T-helper 2 cell treated with Interferon-gamma antibody and Interleukin-4, amounts not matched to agents 5 μg/mL and 100 μg/mL, for 36 hours (primary cell): ENCODE results near the gene CMBL.

ENCODE experiments used
- DNase-seq: peaks from one replicate; pipeline ENCODE4 v3.0.0; 2021; ENCODE audit warnings: low spot score
- H3K27ac Mint-ChIP-seq: one replicate; pipeline ENCODE4 v1.8.0; 2021; ENCODE audit warnings: mild to moderate bottlenecking, mixed read lengths
- H3K27me3 Mint-ChIP-seq: one replicate; pipeline ENCODE4 v1.8.0; 2021; ENCODE audit warnings: low read depth, mixed read lengths
- H3K36me3 Mint-ChIP-seq: one replicate; pipeline ENCODE4 v1.8.0; 2021; ENCODE audit warnings: low read depth, mixed read lengths
- H3K4me1 Mint-ChIP-seq: one replicate; pipeline ENCODE4 v1.8.0; 2021; ENCODE audit warnings: low read depth, mixed read lengths
- H3K4me3 Mint-ChIP-seq: one replicate; pipeline ENCODE4 v1.8.0; 2022; ENCODE audit warnings: mild to moderate bottlenecking, moderate library complexity, mixed read lengths
- H3K9me3 Mint-ChIP-seq: one replicate; pipeline ENCODE4 v1.8.0; 2021; ENCODE audit warnings: mixed read lengths

CMBL gene

DNA sequence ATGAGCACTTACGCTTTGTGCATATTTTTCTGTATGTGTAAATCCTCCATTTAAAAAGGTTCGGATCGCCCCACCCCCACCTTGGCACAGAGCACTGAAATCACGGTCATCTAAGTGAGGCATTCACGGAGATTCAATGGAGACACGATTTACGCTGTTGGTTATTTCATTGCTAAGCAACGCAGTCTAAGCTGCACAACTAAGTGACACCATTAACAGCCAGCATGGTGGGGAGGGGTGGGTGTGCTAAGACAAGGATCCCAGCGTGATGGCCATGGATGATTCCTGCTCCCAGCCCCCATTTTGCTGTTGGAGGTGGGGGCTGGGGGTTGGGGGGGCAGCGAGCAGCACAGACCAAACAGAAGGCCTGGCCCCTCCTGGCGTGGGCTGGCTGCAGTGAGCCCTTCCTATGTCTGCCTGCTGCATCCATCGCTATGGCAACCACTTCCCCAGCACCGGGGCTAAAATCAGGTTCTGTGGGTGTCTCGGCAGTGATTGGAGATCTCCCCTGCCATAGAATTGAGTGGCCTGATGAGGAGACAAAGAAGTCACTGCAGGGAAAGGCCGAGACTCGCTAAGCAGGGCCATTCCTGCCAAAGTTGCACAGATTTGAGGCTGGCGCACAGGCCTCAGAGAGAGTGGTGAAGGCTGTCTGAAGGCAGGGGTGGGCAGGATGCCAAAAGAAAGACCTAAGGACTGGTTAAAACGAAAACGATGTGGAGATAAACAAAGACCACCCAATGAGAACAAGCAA is 31.5 kb upstream of the CMBL start:
- no peaks in the 10 kb centered on the region for H3K9me3 Mint-ChIP-seq

DNA sequence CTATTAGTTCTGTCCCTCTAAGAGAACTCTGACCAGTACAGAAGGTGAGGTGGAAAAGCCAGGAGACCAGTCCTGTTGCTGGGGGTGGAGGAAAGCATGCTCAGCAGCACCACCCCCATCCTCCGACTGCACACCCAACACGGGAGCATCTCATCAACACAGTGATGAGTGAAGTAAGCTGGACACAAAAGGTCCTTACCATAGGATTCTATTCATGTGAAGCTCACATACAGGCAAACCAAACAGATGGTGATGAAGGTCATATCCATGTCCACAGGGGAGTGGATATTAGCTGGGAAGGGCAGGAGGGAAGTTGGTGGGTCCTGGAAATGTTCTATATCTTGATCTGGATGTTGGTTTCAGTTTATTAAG is 31.0 kb upstream of the CMBL start:
- no peak overlapping the region for H3K4me3 Mint-ChIP-seq
- DNase-seq = no peak
- H3K9me3 Mint-ChIP-seq = no peaks in the 10 kb centered on the region
- peaks cover 21% of the 10 kb centered on the region for H3K27me3 Mint-ChIP-seq
- H3K36me3 Mint-ChIP-seq = no peaks in the 10 kb centered on the region
- no peaks in the 10 kb centered on the region for H3K4me1 Mint-ChIP-seq
- H3K27ac Mint-ChIP-seq = no peak overlapping the region

More for the DNA sequence above, 31.5 kb upstream of the CMBL start:
- DNase-seq = no peak
- Mint-ChIP-seq H3K4me1 (no peaks in the 10 kb centered on the region), H3K36me3 (no peaks in the 10 kb centered on the region), H3K4me3 (no peak overlapping the region), H3K27me3 (peaks cover 18% of the 10 kb centered on the region), H3K27ac (no peak overlapping the region)

DNA sequence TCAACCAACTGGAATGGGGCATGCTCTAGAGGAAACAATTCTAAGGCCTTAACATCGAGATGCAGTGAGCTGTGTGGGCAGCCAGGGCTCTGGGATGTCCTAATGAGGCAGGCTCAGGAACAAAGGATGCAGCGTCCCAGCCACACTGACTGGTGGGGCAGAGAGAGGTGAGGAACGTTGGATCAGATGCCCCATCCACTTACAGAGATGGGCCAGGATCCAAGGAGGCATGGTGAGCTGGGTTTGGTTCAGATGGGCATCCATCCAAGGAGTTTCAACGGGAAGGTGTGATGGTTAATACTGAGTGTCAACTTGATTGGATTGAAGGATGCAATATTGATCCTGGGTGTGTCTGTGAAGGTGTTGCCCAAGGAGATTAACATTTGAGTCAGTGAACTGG is 30.3 kb upstream of the CMBL start:
- H3K27me3 Mint-ChIP-seq = peaks cover 28% of the 10 kb centered on the region
- no peaks in the 10 kb centered on the region for H3K9me3 Mint-ChIP-seq
- DNase-seq = no peak
- H3K36me3 Mint-ChIP-seq = no peaks in the 10 kb centered on the region
- H3K4me1 Mint-ChIP-seq = peaks cover 4% of the 10 kb centered on the region
- H3K4me3 Mint-ChIP-seq = no peak overlapping the region
- H3K27ac Mint-ChIP-seq = no peak overlapping the region

DNA sequence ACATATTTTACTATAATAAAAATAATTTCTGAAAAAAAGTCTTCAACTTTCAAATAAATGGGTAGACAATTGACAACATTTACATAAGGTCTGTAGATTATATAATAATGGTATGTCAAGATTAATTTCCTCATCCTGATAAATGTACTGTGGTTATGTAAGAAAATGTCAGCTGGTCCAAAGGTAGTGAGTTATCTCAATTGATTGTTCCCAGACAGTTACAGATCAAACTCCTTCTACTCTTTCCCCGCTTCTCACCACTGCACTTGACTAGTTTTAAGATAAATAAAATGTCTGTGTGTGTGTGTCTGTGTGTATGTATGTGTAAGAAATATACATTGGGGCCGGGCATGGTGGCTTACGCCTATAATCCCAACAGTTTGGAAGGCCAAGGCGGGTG is 29.4 kb upstream of the CMBL start:
- peaks cover 35% of the 10 kb centered on the region for H3K27me3 Mint-ChIP-seq
- no peaks in the 10 kb centered on the region for H3K36me3 Mint-ChIP-seq
- peaks cover 4% of the 10 kb centered on the region for H3K4me1 Mint-ChIP-seq
- H3K9me3 Mint-ChIP-seq = no peaks in the 10 kb centered on the region
- H3K4me3 Mint-ChIP-seq = no peak overlapping the region
- DNase-seq = no peak
- H3K27ac Mint-ChIP-seq = no peak overlapping the region

DNA sequence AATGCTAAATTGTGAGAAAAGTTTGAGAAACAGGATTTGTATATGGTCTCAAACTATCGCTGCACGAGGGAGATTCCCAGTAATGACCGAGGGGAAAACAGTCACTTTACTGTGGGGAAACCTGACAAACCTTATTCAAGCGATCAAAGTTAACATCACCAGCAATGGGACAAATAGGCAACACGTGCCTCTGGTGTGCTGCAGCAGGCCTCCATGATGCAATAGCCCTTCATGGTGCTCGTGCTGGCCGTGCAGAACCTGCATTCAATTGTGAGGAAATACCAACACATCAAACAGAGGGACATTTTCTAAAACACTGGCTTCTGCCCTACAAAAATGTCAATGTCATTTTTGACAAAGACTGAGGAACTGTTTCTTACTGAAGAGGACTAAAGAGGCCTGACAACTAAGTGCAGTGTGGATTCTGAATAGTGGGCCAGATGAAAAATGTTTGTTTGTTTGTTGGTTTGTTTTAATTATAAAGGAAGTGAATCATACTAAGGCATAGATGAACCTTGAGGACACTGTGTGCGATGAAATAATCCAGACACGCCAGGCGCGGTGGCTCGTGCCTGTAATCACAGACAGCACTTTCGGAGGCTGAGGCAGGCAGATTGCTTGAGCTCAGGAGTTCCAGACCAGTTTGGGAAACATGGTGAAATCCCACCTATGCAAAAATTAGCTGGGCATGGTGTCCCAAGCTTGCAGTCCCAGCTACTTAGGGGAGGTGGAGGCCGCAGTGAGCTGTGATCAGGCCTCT is 28.2 kb upstream of the CMBL start:
- H3K27ac Mint-ChIP-seq = no peak overlapping the region
- H3K4me1 Mint-ChIP-seq = peaks cover 4% of the 10 kb centered on the region
- no peak for DNase-seq
- no peak overlapping the region for H3K4me3 Mint-ChIP-seq
- no peaks in the 10 kb centered on the region for H3K9me3 Mint-ChIP-seq
- H3K36me3 Mint-ChIP-seq = no peaks in the 10 kb centered on the region
- peaks cover 46% of the 10 kb centered on the region for H3K27me3 Mint-ChIP-seq

DNA sequence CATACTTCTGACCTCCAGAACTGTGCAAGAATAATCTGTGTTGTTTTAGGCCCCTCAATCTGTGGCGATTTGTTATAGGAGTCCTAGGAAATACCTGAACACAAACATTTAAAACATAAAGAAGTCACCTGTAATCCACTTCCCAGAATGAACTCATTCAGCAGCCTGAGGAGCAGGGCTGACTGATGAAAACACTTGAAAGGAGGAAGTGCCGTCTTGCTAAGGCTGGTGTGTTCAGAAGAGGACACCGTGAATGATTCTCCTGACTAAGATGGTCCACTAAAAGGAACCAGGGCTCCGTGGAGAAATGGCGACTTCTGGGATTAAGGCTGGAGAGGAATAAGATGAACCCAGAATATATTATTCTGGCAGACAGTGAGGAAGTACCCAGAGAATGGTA is 27.1 kb upstream of the CMBL start:
- Mint-ChIP-seq H3K27me3 (peaks cover 54% of the 10 kb centered on the region), H3K27ac (no peak overlapping the region), H3K4me3 (no peak overlapping the region)

DNA sequence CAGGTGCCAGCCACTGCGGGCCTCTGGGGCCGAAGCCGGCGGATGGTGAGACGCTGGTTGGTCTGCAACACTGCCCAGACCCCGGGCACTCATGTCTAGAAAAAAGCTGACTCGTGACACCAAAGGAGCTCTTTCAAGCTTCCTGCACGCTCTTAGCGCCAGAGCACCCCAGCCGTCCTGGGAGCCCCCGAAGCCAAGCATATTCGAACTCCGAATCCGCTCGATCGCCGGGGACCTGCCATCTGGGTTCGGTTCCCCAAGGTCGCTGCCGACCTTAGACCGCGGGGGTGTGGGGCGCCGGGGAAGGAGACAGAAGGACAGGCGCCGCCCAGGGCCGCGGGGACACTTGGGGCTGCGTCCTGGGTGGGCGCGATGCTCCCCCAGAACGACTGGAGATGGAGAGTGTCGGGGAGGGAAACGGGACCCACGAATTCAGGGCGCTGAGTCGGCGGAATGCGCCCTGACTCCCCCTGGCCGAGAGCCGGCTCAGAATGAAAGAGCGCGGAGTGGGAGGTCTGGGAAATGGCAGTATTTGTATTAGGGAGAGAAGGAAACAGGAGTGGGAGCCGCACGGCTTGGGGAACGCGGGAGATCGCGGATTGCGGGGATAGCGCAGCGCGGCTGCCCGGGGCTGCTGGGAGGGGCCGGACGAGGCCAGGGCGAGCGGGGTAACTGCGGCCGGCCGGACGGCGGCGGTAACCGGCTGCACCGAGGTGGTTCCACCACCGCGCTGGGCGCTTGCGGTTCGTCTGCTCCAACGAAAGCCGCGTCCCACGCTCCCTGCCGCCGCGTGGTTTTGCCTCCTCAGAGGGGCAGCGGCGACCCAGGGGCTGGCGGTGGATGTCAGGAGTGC is 25.7 kb upstream of the CMBL start:
- DNase-seq = no peak
- Mint-ChIP-seq H3K27me3 (peaks cover 65% of the 10 kb centered on the region), H3K27ac (no peak overlapping the region), H3K36me3 (no peaks in the 10 kb centered on the region), H3K4me1 (peaks cover 4% of the 10 kb centered on the region), H3K9me3 (no peaks in the 10 kb centered on the region), H3K4me3 (peak overlapping the region; percentile 81)

More for the DNA sequence above, 27.1 kb upstream of the CMBL start:
- Mint-ChIP-seq H3K9me3 (no peaks in the 10 kb centered on the region), H3K36me3 (no peaks in the 10 kb centered on the region), H3K4me1 (peaks cover 4% of the 10 kb centered on the region)
- DNase-seq = no peak

DNA sequence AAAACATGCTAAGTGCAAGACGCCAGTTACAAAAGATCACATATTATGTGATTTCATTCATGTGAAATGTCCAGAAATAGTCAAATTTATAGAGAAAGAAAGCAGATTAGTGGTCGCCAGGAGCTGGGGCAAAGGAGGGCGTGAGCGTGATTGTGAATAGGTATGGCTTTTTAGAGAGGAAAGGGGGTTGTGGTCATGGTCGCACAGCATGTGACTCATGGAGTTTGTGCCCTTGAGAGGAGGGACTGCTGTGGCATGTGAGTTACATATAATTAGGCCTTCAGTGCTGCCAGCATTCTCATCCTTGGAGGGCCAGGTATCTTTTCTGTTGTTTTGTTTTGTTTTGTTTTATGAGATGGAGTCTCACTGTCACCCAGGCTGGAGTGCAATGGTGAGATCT is 24.6 kb upstream of the CMBL start:
- Mint-ChIP-seq H3K4me1 (peaks cover 4% of the 10 kb centered on the region), H3K36me3 (no peaks in the 10 kb centered on the region), H3K27ac (no peak overlapping the region), H3K4me3 (no peak overlapping the region), H3K27me3 (peaks cover 66% of the 10 kb centered on the region), H3K9me3 (no peaks in the 10 kb centered on the region)
- no peak for DNase-seq

DNA sequence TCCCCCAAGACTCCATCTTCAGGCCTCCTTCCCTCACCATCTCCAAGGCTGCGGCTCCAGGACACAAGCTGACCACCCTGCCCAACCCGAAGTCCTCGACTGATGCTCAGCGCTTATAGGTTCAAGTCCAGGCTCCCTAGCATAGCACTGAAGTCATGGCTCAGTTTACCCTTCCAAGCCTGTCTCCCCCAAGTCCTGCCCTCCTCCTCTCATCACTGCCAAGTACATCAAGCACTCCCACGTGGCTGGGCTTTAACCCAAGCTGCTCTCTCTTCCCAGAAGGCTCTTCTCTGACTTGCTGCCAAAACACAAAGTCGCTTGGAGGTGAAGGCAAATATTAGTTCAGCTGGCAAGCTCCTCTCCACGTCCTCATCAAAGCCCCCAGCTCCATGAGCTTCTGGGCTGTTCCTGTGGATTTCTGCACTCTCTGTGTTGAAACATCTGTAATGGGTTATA is 23.7 kb upstream of the CMBL start:
- DNase-seq = no peak
- no peak overlapping the region for H3K27ac Mint-ChIP-seq
- H3K27me3 Mint-ChIP-seq = peaks cover 63% of the 10 kb centered on the region
- H3K9me3 Mint-ChIP-seq = no peaks in the 10 kb centered on the region
- H3K4me3 Mint-ChIP-seq = no peak overlapping the region
- no peaks in the 10 kb centered on the region for H3K36me3 Mint-ChIP-seq
- peaks cover 4% of the 10 kb centered on the region for H3K4me1 Mint-ChIP-seq

DNA sequence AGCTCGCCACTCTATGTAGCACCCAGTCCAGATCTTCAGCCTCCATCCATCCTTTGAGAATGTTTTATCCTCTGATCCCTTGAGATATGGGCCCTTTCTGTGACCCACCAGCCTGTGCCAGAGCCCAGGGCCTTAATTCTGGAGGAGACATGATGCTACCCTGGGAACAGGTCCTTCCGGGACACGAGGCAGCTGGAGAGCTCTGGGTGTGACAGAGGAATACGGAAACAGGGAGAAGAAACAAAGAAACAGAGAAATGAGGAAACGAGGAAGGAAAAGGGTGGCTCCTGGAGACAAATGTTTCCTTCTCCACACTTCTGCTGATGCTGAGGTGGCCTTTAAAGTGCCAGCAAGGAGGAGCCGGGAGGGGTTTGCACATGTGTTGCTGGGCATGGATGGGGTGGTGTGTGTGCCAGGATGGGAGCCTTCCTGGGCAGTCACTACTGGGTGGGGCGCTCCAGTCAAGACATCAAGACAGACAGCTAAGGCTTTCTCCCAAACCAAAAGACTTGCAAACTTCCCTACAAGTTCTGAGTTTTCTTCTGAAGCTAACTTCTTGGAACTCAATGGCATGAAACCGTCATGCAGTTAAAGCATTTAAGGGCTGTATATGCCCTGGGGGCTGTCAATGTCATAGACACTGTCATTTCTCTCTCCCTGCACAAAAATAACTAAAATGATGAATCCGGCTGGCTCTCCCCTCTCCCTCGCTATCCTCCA is 23.0 kb upstream of the CMBL start:
- DNase-seq = no peak
- Mint-ChIP-seq H3K27me3 (peaks cover 63% of the 10 kb centered on the region), H3K9me3 (no peaks in the 10 kb centered on the region), H3K4me1 (peaks cover 4% of the 10 kb centered on the region), H3K36me3 (no peaks in the 10 kb centered on the region), H3K27ac (no peak overlapping the region), H3K4me3 (no peak overlapping the region)

DNA sequence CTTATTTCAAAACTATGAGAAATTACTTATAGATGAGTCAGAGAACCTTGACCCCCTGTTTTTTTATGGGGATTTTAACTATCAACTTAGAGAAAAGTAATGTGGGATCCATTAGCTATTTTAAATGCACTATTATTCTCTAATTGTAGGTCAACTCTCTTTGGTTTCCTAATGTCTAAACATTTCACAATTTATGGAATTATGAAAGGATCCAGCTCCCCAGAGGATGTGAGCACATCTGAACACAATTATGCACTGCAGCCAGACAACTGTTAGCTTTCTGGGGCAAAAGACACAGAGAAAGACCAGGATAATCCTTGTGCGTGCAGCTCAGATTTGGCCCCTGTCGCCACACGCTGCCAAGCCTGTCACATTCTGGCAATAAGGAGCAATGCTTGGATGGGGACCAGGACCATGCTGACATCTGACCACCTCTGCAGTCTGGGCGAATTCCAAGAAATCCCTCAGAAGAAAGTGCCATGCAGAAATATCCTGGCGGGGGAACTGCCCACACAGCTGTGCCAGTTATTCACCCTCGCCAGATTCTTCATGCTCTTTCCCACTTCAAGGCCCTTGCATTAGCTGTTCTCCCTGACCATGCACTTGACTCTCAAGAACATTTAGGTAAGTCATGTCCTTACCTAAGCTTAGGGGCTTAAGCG is 22.2 kb upstream of the CMBL start:
- H3K36me3 Mint-ChIP-seq = no peaks in the 10 kb centered on the region
- H3K4me1 Mint-ChIP-seq = peaks cover 4% of the 10 kb centered on the region
- no peaks in the 10 kb centered on the region for H3K9me3 Mint-ChIP-seq
- H3K27me3 Mint-ChIP-seq = peaks cover 57% of the 10 kb centered on the region
- no peak for DNase-seq
- H3K4me3 Mint-ChIP-seq = no peak overlapping the region
- H3K27ac Mint-ChIP-seq = no peak overlapping the region

DNA sequence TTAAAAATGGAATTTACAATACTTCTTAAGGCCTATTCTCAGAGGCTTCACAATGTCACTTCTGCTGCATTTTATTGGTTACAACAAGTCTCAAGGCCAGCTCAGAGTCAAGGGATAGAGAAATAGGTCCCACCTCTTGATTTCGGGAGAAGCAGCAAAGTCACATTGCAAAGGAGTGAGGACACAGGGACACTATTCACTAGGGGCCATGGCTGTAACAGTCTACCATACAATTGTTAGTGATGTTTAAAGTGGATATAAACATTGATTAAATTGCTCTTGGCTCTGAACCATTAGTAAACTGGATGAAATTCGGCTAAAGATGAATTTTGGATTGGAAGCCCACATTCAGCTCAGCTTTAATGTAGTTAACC is 21.7 kb upstream of the CMBL start:
- Mint-ChIP-seq H3K9me3 (no peaks in the 10 kb centered on the region), H3K4me3 (no peak overlapping the region), H3K27ac (no peak overlapping the region), H3K27me3 (peaks cover 52% of the 10 kb centered on the region), H3K4me1 (peaks cover 4% of the 10 kb centered on the region), H3K36me3 (no peaks in the 10 kb centered on the region)
- DNase-seq = no peak

DNA sequence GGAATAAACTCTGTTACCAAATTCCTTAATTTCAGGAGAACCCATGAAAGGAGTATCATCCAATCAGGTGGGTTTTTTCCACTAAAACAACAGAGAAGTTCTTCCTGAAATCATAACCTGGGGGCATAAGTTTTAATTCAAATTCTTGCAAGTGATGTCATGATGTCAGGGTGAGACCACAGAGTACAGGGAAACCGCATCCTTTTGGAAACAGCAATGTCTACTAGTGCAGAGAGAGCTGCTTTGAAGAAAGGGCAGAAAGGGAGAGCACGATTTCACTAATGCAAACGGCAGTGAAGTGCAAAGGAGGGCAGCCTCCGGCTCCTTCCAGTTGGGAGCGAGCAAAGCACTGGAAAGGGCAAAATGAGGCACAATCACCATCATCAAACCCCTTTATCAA is 20.6 kb upstream of the CMBL start:
- H3K27me3 Mint-ChIP-seq = peaks cover 46% of the 10 kb centered on the region
- DNase-seq = no peak
- H3K27ac Mint-ChIP-seq = no peak overlapping the region
- no peaks in the 10 kb centered on the region for H3K9me3 Mint-ChIP-seq
- H3K36me3 Mint-ChIP-seq = no peaks in the 10 kb centered on the region
- H3K4me3 Mint-ChIP-seq = no peak overlapping the region
- H3K4me1 Mint-ChIP-seq = peaks cover 3% of the 10 kb centered on the region
